SK-N-SH (cell line): ENCODE data around the gene ZNF736.

Experiments used
- ELF1 ChIP-seq: IDR thresholded peaks from 2 replicates; pipeline ENCODE4 v1.4.0; 2012
- EZH2phosphoT487 ChIP-seq: fragments of 200-600 bp; sonication (generic); IDR thresholded peaks from 2 replicates; pipeline ENCODE4 v1.6.1; 2017; ENCODE audit warnings: low read depth, mixed run types, mild to moderate bottlenecking, antibody characterized with exemption, moderate library complexity, borderline replicate concordance
- RCOR1 ChIP-seq: fragments of 150-350 bp; IDR thresholded peaks from 2 replicates; pipeline ENCODE4 v1.6.1; 2017; ENCODE audit warnings: antibody characterized with exemption, low read length
- TF ChIP-seq, protein P1 (sequence below): IDR thresholded peaks from 2 replicates; pipeline ENCODE4; 2012

DNA sequence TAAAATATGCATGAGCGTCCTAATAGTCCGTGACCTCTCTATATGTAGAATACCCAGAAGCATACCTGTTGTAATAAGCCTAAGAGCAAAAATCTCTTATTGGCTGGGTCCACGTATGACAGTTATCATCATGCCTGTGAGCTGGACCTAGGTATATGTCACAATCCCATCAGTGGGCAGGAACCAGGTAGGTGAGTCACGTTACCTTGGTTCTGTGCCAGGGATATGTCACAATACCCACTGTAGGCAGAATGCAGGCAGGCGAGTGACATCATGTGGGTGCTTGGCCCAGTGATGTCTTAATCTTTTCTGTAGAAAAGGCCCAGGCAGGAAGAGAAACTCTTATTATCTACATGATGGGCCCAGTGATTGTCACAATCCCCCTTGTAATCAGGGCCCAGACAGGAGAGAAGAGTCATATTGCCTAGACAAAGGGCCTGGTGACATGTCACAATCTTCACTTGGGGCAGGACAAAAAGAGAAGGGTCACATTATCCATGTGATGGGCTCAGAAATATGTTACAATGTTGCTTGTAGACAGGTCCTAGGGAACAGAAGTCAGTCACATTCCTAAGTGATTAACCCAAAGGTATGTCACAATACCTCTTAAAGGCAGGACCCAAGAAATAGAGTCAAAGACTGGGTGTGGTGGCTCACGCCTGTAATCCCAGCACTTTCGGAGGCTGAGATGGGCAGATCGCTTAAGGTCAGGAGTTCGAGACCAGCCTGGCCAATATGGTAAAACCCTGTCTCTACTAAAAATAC is 12.9 kb upstream of the ZNF736 start:
- no peak for TF ChIP-seq RCOR1
- no peak for TF ChIP-seq ELF1
- TF ChIP-seq EZH2phosphoT487: no peak
- TF ChIP-seq, protein P1, sequence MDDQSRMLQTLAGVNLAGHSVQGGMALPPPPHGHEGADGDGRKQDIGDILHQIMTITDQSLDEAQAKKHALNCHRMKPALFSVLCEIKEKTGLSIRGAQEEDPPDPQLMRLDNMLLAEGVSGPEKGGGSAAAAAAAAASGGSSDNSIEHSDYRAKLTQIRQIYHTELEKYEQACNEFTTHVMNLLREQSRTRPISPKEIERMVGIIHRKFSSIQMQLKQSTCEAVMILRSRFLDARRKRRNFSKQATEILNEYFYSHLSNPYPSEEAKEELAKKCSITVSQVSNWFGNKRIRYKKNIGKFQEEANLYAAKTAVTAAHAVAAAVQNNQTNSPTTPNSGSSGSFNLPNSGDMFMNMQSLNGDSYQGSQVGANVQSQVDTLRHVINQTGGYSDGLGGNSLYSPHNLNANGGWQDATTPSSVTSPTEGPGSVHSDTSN: no peak
